HG02588 (cell line): ENCODE results near the gene PDYN.

Experiments used
- ATAC-seq: cut with Tn5 transposase; IDR thresholded peaks from one replicate; pipeline ENCODE4 v1.9.1; 2021; ENCODE audit warnings: mild to moderate bottlenecking, moderate library complexity; ENCODE audit not compliant: unreplicated experiment

Gene PDYN

DNA sequence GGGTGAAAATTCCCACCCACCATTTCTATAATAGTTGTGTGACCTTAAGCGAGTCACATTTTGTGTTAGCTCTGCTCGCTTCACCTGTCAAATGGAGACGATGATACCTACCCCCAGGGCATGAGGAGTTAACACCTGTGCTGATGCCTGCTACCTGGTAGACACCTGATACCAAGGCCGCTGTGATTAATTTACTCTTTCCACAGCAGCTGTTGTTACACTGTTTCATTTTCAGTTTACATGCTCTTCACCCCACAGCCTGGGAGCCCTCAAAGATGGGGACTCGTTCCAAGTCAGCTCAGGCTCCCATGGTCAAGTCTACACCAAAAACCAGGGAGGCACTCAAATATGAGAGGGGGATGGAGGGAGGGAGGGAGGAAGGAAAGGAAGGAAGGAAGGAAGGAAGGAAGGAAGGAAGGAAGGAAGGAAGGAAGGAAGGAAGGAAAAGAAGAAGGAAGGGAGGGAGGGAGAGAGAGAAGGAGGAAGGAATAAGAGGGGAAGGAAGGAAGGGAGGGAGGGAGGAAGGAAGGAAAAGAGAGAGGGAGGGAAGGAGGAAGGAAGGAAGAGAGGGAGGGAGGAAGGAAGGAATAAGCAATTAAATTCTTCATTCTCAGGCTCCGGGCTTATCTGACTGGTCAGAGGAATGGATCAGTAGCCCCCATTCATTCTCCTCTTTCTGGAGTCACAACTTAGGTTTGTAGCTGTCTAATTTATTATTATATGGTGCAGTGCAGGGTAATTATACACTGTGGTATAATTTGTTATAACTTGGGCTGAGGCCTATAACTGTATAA, 40.9 kb downstream of the PDYN start:
- no peak for ATAC-seq

DNA sequence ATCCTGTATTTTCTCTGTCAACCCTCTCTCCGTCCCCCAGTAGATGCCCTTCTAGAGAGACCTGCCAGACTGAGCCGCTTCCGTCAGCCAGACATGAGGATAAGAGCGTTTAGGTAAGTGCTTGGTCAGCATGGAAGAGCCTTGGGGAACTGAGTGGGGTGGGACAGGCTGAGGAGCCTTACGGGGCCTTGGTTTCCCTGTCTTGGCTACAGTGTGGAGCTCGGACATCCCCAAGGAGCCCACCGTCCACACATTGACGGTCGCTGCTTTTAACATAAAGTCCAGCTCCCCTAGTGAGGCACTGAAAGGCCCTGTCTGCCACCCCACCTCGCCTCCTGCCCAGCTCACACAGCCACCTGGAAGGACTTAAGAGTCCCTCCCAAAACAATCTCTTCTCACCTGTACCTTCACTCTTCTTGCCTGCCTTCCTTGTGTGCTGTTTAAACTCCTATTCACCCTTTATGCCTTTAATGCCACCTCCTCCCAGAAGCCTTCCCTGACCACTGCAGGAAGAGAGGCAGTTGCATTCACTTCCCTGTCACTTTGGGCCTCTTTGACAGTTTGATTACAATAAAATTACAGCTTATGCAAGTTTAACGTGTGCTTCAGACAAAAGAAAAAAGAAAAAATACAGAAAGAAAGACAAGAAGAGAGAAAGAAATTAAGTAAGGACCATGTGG, 42.3 kb downstream of the PDYN start:
- ATAC-seq = no peak

DNA sequence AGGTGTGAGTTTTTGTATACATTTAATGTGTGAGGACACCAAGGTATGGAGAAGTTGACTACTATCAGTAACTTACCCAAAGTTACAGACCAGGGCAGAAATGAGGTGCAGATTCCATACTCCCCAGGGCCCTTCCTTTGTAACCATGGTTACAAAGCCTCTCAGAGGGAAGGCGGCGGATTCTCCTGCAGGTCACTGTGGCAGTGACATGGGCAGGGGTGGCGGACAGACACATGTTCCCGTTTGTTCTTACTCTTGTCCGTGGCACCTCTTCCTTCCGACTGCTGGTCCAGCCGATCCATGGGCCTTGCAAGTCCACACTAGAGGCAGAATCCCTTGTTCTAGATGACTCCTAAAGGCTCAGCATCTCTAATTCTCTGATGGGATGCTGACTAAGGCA, 43.0 kb downstream of the PDYN start:
- no peak for ATAC-seq

DNA sequence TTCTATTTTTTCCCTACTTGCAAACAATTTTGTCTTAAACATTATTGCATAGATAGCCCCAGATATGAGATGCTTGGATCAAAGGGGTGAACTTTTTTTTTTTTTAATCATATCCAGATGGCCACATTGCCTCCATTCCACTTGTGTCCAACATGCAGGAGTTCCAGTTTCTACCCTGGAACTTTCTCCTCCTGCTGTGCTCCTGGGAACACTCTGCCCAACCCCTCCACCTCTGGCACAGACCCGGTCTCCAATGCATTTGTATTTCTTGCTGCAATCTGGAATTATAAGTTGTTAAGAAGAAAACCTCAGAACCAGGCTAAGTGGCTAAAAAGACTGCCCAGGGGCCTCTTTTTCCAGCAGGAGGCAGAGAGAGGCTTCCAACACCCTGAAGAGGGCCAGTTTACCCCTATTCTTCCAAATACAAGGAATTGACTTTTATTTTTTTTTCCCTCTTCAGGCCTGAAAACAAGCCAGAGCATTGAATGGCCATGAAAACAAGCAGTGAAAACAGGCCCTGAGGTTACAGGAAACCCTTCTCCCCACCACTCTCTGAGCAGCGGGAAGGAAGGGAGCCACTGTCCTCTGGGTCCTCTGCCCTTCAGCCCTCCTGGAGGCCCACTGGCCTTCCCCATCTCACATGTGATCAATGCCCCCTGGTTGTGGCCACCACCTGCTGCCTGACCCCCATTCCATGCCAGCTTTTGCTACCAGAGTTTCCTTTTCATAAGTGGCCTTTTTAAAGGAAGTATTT, 44.3 kb downstream of the PDYN start:
- ATAC-seq = no peak

DNA sequence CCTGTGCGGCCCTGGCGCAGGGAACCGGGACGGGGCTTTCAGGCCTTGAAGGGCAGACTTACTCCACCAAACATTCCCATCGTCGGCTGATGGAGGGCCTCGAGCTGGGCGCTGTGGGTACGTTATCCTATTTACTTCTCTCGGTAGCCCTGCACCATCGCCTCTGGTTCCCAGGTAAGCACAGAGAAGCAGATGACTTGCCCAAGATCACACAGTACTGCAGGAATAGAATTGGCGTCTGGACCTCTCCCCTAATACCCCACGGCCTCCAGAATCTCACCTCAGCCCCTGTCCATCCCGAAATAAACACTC, 46.4 kb downstream of the PDYN start:
- no peak for ATAC-seq

DNA sequence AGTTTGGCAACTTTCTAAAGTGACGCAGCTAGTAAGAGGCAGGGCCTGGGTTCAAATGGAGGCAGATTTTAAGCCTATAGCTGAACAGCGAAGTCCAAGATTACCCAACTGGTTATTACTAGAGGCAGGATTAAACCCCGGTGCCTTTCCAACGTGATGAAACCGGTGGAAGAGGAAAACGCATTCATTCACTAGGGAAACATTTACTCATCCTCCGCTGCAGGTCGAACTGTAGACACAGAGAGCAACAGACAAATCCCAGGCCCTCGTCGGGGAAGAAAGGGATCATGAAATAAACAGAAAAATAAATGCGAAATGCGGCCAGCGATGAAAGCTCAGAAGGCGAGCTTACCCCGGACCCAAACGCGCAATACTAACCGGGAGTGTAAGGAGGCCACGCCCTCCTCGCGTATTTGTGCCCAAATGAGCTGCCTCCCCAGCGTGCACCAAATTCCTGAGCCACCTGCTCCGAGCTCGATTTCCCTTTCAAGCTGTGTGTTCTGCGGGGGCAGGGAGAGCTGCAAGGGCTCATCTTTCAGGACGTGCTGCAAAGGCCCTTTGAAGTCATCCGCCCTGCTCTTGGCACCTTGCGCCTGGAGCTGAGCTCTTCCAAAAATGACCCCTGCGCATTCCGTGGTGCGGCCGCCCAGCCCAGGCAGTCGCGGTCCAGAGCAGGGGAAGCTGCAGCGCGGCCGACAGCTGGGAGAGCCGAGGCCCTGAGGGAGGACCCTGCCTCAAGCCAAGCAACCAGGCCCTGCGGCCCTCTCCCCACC, 46.9 kb downstream of the PDYN start:
- ATAC-seq = no peak

DNA sequence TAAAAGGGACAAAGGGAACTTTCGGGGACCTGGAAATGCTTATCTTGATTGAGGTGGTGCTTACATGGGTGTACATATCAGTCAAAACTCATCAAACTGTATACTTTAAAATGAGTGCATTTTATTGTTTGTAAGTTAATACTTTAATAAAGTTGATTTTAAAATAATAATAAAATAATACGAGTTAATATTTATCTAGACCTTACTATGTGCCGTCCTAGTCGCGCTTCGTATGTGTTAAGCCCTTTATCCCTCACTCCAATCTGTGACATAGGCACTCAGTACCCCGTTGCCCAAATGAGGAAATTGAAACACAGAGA, 47.5 kb downstream of the PDYN start:
- ATAC-seq = no peak

DNA sequence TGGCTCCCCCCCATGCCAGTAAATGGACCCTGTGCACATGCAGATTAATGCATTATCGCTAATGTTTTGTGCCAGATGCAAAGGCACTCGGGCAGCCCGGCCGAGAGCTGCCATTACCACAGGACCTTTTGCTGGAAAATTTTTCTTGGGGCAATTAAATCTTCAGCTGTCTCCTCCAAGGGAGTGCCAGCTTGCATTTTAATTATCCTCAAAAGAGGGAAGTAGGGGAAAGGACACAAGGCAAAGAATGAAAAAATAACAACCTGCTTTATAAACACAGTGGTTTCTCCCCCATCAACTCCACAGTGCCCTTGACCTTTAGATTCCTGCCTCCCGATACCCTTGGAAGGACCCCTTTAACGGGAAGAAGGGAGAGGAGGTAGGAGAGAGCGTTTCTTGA, 48.2 kb downstream of the PDYN start:
- ATAC-seq = no peak

DNA sequence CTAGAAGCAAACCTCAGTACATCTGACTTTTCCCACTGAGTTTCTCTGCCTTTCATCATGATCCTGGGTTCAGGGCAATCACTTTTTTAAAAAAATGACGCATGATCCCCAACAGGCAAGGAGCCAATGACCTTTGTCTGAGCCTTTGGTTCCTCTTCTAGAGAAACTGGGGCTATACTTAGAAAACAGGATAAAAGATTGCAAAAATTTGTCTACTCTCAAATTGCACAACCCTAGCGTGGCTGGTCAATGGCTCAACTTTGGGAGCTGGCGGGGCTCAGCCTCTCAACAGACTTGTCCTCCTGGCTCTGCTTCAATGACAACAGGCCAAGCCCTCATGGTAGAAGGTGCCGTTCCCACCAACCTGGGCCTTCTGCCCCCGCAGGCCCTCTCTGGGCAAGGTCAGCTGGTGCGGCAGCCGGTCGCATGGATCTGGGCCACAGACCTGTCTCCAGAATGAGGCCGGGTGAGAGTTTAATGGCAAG, 48.7 kb downstream of the PDYN start:
- ATAC-seq = no peak

DNA sequence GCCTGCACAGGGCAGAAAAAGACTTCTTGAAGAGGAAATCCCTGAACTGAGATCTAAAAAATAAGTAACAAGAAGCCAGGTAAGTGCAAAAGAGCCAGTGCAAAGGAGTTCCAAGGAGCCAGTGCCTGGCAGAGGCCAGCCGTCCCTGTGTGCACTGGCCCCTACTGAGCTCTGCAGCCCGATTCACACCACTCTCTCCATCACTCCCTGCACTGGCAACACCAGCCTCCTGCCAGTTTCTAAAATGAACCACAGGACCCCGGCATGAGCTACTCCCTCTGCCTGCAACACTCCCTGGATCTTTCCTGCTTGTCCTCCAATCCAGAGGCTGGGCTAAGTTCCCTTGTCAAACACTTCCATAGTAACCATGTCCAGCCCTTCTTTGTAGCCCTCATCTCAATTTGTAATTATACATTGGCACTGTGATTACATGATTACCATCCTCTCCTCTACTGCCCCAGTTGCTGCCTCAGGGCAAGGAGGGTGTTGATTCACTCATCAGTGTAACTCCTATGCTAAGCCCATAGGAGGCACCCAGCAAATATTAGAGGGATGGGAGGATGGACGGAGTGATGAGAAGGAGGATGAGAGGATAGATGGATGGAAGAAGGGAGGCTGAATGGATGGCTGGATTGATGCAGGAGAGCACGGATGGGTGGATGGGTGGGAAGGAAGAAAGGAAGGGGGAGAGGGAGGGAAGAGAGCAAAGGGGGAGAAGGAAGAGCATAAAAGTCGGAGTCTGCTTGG, 49.3 kb downstream of the PDYN start:
- ATAC-seq = no peak

DNA sequence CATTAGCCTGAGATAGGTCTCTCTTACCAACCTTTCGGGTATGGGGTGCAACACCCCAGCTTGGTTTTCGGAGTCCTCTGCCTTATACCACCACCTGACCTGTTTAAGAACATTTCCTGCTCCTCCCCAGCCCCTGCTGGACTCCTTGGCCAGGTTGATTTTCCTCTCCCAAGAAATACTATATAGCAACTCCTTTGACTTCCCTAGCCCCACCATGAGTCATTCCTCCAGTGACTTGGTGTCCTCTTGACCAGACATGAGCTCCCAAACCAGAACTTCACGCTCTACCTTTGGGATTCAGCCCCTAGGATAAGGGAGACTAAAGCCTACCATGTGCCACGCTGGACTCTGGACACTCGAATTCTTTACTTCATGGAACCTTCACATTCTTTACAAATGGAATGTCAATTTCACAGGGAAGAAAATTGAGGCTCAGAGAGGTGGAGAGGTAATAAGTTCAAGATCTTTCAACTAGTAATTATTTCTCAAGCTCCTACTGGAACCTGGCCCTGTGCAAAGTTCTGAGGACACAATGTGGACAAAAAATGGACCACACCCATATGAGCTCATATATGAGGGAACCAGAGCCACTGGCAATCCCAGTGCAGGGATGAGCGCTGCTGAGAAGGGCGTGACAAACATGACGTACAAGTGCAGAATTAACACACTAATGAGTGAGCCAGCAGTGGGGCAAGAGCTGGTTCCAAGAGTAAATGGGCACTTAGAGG, 50.4 kb downstream of the PDYN start:
- ATAC-seq = no peak

DNA sequence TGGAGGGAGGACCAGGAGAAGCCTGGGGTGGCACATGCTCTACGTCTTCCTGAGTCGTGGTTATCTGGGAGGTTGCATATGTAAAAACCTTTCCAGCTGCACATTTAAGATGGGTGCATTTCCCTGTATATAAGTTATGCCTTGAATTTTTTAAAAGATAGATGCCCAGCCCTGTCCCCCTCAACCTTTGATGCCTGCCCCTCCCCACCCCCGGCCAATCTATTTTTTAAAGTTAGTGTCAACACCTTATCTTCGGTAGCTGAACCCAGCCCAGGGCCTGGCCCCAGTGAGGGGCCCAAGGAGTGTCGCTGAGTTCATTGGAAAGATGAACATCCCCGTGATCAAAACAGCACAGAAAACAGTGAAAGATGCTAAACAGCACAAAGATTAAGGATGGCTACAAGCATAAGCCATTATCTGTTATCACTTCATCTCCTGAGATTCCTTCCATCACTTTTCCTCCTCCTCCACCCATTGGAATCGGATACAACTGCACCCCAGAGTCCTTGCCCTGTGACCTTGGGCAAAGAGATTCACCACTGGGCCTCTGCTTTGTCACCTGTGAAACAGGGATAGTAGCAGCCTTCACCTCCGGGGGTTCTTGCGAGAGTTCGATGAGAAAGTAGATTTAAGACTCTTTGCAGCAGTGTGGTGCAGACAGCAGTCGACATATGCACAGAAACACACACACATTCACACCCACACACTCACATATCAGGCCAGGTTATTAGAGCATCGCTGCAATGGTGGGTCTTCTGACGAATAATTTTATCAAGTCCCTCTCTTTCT, 51.2 kb downstream of the PDYN start:
- no peak for ATAC-seq

DNA sequence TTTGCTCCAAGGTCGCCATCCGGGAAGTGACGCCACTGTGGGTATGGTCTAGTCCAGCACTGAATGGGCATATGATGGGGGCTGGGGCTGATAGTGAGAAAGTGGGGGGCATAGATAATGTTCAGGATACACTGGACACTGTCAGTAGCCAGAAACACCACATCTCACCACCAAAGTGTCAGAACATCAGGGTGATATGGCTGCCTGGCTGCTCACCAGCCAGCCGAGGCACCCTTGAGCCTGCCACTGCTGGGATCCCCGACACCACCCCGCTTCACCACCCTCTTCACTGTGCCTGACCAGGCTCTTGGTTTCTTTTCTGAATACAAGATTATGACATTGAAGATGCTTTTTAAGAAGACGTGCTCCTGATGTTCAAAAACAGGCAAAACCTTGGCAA, 51.8 kb downstream of the PDYN start:
- ATAC-seq = no peak

DNA sequence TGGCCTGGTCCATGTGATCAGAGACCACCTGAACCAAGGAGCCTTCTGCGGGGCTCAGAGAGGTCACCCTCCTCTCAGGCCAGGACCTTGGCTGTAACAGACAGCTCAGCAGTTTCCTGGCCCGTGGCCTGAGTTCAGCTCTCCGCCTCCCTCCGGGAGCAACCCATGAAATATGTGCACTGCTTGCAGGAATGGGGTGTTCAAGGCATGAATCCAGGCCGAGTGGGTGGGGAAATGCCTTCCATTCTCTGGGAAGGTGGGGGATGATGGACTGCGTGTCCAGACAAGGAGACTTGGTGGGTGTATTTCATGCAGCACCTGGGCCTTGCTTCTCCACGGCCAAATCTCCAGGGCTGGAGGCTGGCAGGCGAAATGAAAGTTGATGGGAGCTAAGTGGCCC, 52.6 kb downstream of the PDYN start:
- no peak for ATAC-seq

DNA sequence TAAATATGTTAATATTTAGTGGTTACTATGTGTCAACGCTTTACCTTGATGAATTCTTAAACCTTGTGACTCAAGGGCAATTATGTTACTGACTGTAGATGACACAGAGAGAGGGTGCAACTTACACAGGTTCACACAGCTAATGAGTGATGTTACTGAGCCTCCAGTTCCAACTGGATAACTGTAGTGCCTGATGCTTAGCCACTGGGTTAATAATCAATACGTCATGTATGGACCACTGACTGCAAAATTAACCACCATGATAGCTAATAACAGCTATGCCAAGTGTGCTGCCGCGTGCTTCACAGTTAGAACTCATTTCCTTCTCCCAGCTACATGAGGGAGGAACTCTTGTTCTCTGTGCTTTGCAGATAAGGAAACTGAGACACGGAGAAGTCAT, 53.3 kb downstream of the PDYN start:
- no peak for ATAC-seq

DNA sequence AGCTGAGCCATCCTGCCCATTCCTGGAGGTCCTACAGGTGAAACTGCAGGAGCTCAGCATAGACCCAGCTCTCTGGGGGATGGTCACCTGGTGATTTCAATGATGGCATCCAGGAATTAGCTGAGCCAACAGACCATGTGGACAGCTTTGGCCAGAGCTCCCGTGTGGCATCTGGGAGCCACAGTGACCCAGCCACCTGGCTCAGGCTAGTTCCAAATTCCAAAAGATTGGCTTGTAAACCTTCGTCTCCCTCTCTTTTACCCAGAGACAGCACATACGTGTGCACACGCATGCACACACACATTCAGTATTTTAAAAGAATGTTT, 54.6 kb downstream of the PDYN start:
- no peak for ATAC-seq

DNA sequence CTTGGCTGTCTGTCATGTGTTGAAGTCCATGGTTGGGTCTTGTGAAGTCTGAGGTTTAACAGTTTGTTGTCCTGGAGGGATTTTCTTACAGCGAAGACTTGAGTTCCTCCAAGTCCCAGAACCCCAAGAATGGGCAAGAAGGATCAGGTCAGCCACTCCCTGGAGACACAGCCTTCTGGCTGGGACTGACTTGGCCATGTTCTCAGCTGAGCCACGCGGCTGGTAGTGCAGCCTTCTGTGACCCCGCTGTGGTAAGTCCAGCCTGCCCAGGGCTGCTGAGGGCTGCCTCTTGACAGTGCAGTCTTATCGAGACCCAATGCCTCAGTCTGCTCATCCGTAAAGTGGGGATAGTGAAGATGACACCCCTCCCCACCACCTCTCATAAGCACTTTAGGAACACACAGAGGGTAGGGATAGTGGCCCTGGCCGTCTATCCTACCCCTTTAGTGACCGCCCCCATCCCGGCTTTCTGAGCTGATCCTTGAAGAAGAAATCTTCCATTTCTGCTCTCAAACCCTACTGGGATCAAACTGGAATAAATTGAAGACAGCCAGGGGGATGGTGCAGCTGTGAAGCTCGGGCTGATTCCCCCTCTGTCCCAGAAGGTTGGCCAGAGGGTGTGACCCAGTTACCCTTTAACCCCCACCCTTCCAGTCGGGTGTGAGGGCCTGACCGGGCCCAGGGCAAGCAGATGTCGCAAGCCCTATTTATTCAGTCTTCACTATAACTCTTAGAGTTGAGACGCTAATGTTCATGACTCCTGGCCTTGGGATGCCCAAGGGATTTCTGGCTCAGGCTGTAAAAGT, 55.2 kb downstream of the PDYN start:
- ATAC-seq = no peak

DNA sequence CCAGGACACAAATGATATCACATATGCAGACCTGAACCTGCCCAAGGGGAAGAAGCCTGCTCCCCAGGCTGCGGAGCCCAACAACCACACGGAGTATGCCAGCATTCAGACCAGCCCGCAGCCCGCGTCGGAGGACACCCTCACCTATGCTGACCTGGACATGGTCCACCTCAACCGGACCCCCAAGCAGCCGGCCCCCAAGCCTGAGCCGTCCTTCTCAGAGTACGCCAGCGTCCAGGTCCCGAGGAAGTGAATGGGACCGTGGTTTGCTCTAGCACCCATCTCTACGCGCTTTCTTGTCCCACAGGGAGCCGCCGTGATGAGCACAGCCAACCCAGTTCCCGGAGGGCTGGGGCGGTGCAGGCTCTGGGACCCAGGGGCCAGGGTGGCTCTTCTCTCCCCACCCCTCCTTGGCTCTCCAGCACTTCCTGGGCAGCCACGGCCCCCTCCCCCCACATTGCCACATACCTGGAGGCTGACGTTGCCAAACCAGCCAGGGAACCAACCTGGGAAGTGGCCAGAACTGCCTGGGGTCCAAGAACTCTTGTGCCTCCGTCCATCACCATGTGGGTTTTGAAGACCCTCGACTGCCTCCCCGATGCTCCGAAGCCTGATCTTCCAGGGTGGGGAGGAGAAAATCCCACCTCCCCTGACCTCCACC, 56.4 kb downstream of the PDYN start:
- no peak for ATAC-seq
